Trophoblast cell (in vitro differentiated cells and primary cell): ENCODE data around the gene PRIM2.
"Not testable (repeated sequence)": the region's sequence is repeated elsewhere in the genome, so short reads cannot be mapped to it uniquely, and the experiment has no call there.

Experiments
- DNase-seq, 2 donors: peaks; one replicate each; pipeline ENCODE4 v3.0.0-alpha.2; 2016
- H2AFZ ChIP-seq: 2 replicates; pipeline ENCODE4 v1.6.1; 2013; ENCODE audit warnings: low read length, moderate library complexity, mild to moderate bottlenecking; ENCODE audit not compliant: insufficient read depth, poor library complexity
- H2AK5ac ChIP-seq: 2 replicates; pipeline ENCODE4 v1.6.1; 2013; ENCODE audit warnings: mild to moderate bottlenecking, low read length
- H2BK120ac ChIP-seq: 2 replicates; pipeline ENCODE4 v1.6.1; 2013; ENCODE audit warnings: low read length, mild to moderate bottlenecking, moderate library complexity; ENCODE audit not compliant: insufficient read depth, poor library complexity
- H2BK12ac ChIP-seq: 2 replicates; pipeline ENCODE4 v1.6.1; 2013; ENCODE audit warnings: mild to moderate bottlenecking, low read length, moderate library complexity
- H2BK5ac ChIP-seq: 2 replicates; pipeline ENCODE4 v1.6.1; 2013; ENCODE audit warnings: low read length, low read depth, moderate library complexity, mild to moderate bottlenecking; ENCODE audit not compliant: poor library complexity
- H3K14ac ChIP-seq: 2 replicates; pipeline ENCODE4 v1.6.1; 2013; ENCODE audit warnings: mild to moderate bottlenecking, low read length
- H3K18ac ChIP-seq: 2 replicates; pipeline ENCODE4 v1.6.1; 2013; ENCODE audit warnings: mild to moderate bottlenecking, low read length
- H3K23ac ChIP-seq: 2 replicates; pipeline ENCODE4 v1.6.1; 2013; ENCODE audit warnings: low read length
- H3K27ac ChIP-seq: 2 replicates; pipeline ENCODE4 v1.5.1; 2013; ENCODE audit warnings: low read depth, mild to moderate bottlenecking, inconsistent platforms, low read length, moderate library complexity
- H3K27me3 ChIP-seq: 2 replicates; pipeline ENCODE4 v1.6.1; 2013; ENCODE audit warnings: inconsistent platforms, mild to moderate bottlenecking, low read length, moderate library complexity; ENCODE audit not compliant: insufficient read depth
- H3K36me3 ChIP-seq, 2 experiments: 1 replicate in 1 of 2; 2 replicates in 1 of 2; pipeline ENCODE4 v1.6.1; 2013; ENCODE audit warnings: low read length in 2 of 2, mild to moderate bottlenecking in 2 of 2, moderate library complexity in 1 of 2; ENCODE audit not compliant: insufficient read depth in 2 of 2, control insufficient read depth in 1 of 2
- H3K4ac ChIP-seq: 2 replicates; pipeline ENCODE4 v1.6.1; 2013; ENCODE audit warnings: low read depth, mild to moderate bottlenecking, low read length, moderate library complexity
- H3K4me1 ChIP-seq, 2 experiments: 1 replicate in 1 of 2; 2 replicates in 1 of 2; pipeline ENCODE4 v1.6.1; 2013; ENCODE audit warnings: low read length in 2 of 2, mild to moderate bottlenecking in 2 of 2, moderate library complexity in 1 of 2; ENCODE audit not compliant: insufficient read depth in 2 of 2, control insufficient read depth in 1 of 2
- H3K4me2 ChIP-seq: 2 replicates; pipeline ENCODE4 v1.6.1; 2013; ENCODE audit warnings: inconsistent platforms, mild to moderate bottlenecking, low read length, moderate library complexity
- H3K4me3 ChIP-seq: 2 replicates; pipeline ENCODE4 v1.5.1; 2013; ENCODE audit warnings: mild to moderate bottlenecking, low read depth, low read length, inconsistent platforms
- H3K79me1 ChIP-seq: one replicate; pipeline ENCODE4 v1.6.1; 2013; ENCODE audit warnings: low read length
- H3K79me2 ChIP-seq: 2 replicates; pipeline ENCODE4 v1.6.1; 2013; ENCODE audit warnings: low read length, mild to moderate bottlenecking; ENCODE audit not compliant: control insufficient read depth, insufficient read depth, poor library complexity
- H3K9ac ChIP-seq: 2 replicates; pipeline ENCODE4 v1.6.1; 2013; ENCODE audit warnings: mild to moderate bottlenecking, low read length
- H3K9me3 ChIP-seq: 2 replicates; pipeline ENCODE4 v1.6.1; 2013; ENCODE audit warnings: low read depth, mild to moderate bottlenecking, control low read depth, inconsistent platforms, low read length; ENCODE audit not compliant: insufficient read depth
- H4K12ac ChIP-seq: 2 replicates; pipeline ENCODE4 v1.6.1; 2013; ENCODE audit warnings: low read depth, mild to moderate bottlenecking, low read length, moderate library complexity
- H4K8ac ChIP-seq: 2 replicates; pipeline ENCODE4 v1.6.1; 2013; ENCODE audit warnings: low read depth, mild to moderate bottlenecking, low read length, moderate library complexity
- H4K91ac ChIP-seq: one replicate; pipeline ENCODE4 v1.6.1; 2013; ENCODE audit warnings: low read depth, mild to moderate bottlenecking, low read length, moderate library complexity
- WGBS: extraction: QIAGEN DNeasy Blood & Tissue Kit; methylation state at CpG from one replicate; pipeline ENCODE4 v1.1.7; 2013; ENCODE audit warnings: missing lambda C conversion rate; ENCODE audit not compliant: insufficient read length, insufficient coverage; ENCODE audit errors: extremely low coverage; 5-methylcytosine and 5-hydroxymethylcytosine counted together

PRIM2 gene

GRCh38 chr6:57535121-57535520 is 217.7 kb downstream of the PRIM2 start:
- not testable (repeated sequence) for H3K4me1 ChIP-seq, H2AFZ ChIP-seq, H3K18ac ChIP-seq, H4K8ac ChIP-seq, H2BK12ac ChIP-seq, H3K14ac ChIP-seq, H3K36me3 ChIP-seq, H3K79me2 ChIP-seq, H3K27ac ChIP-seq, H4K12ac ChIP-seq, H2AK5ac ChIP-seq, H3K23ac ChIP-seq, DNase-seq, H3K79me1 ChIP-seq, H2BK120ac ChIP-seq, H3K4ac ChIP-seq, H2BK5ac ChIP-seq, H3K4me3 ChIP-seq, H3K27me3 ChIP-seq, H3K9me3 ChIP-seq, H3K4me2 ChIP-seq, H3K9ac ChIP-seq, H4K91ac ChIP-seq
- WGBS, result no CpG with 5 or more reads among the region's 2 CpGs

GRCh38 chr6:57535994-57536393 is 218.6 kb downstream of the PRIM2 start:
- H3K14ac ChIP-seq, H3K4ac ChIP-seq, H2BK5ac ChIP-seq, H3K23ac ChIP-seq, H3K36me3 ChIP-seq, H2AFZ ChIP-seq, H4K8ac ChIP-seq, H3K79me1 ChIP-seq, H2BK12ac ChIP-seq, H3K4me3 ChIP-seq, H3K4me2 ChIP-seq, H2BK120ac ChIP-seq, H3K9me3 ChIP-seq, H3K4me1 ChIP-seq, H3K27ac ChIP-seq, H3K9ac ChIP-seq, H4K91ac ChIP-seq, H3K79me2 ChIP-seq, H4K12ac ChIP-seq, H3K27me3 ChIP-seq, H2AK5ac ChIP-seq, H3K18ac ChIP-seq: not testable (repeated sequence)
- no CpG with 5 or more reads among the region's 1 CpG for WGBS
- DNase-seq, result peak in 1 of 2 donors; percentile 52

GRCh38 chr6:57537916-57538315 is 220.5 kb downstream of the PRIM2 start:
- H3K36me3 ChIP-seq, H3K27me3 ChIP-seq, H2BK5ac ChIP-seq, H3K14ac ChIP-seq, H4K12ac ChIP-seq, H3K18ac ChIP-seq, H3K27ac ChIP-seq, H4K8ac ChIP-seq, H3K4me2 ChIP-seq, H3K9ac ChIP-seq, H3K23ac ChIP-seq, H3K79me1 ChIP-seq, H4K91ac ChIP-seq, H2AK5ac ChIP-seq, H3K79me2 ChIP-seq, H2BK120ac ChIP-seq, H3K4me1 ChIP-seq, H2BK12ac ChIP-seq, H3K4ac ChIP-seq, DNase-seq, H3K9me3 ChIP-seq, H2AFZ ChIP-seq, H3K4me3 ChIP-seq: not testable (repeated sequence)
- WGBS, result no CpG with 5 or more reads among the region's 3 CpGs

- not testable (repeated sequence) for H3K18ac ChIP-seq, H2AK5ac ChIP-seq, H4K12ac ChIP-seq, H3K4me1 ChIP-seq, H3K79me1 ChIP-seq, H2BK120ac ChIP-seq, H3K23ac ChIP-seq, H3K27me3 ChIP-seq, H3K4ac ChIP-seq, H2BK5ac ChIP-seq, H4K8ac ChIP-seq, H3K79me2 ChIP-seq, H3K4me2 ChIP-seq, DNase-seq, H4K91ac ChIP-seq, H3K36me3 ChIP-seq, H3K14ac ChIP-seq, H3K27ac ChIP-seq, H3K9me3 ChIP-seq, H3K9ac ChIP-seq, H3K4me3 ChIP-seq, H2BK12ac ChIP-seq, H2AFZ ChIP-seq
- no CpG with 5 or more reads among the region's 4 CpGs for WGBS
Observed at GRCh38 chr6:57551961-57552360, 234.5 kb downstream of the PRIM2 start.
